ENCODE data around the gene WNK2. TPM values are rescaled to one million over a fixed set of nuclear protein-coding genes. Genes with fewer than 3 reads are reported as not detected.

WNK2 gene
- total and polyA plus RNA-seq, 2 donors = 4.8 to 9.3 TPM

- no peak overlapping the region for H3K4me3 ChIP-seq (ENCODE audit: low read depth, low read length)
- H3K36me3 ChIP-seq (ENCODE audit: insufficient read depth) = no peaks in the 10 kb centered on the region
- H3K4me1 ChIP-seq (ENCODE audit: insufficient read depth) = no peaks in the 10 kb centered on the region
- H3K27ac ChIP-seq (ENCODE audit: low read depth) = no peak overlapping the region
- WGBS = 97% methylated on average over 15 of the region's 15 CpGs
- DNase-seq (ENCODE audit: extremely low spot score) = no peak
Measured at GRCh38 chr9:93230601-93231000, 46.7 kb downstream of the WNK2 start.

GRCh38 chr9:93231121-93231694 lies 47.3 kb downstream of the WNK2 start:
- Histone ChIP-seq H3K4me1 (ENCODE audit: insufficient read depth) (no peaks in the 10 kb centered on the region), H3K4me3 (ENCODE audit: low read depth, low read length) (no peak overlapping the region), H3K27ac (ENCODE audit: low read depth) (no peak overlapping the region), H3K36me3 (ENCODE audit: insufficient read depth) (no peaks in the 10 kb centered on the region)
- DNase-seq (ENCODE audit: extremely low spot score) = no peak
- WGBS = 69% methylated on average over 16 of the region's 16 CpGs

- Histone ChIP-seq H3K4me1 (ENCODE audit: insufficient read depth) (no peaks in the 10 kb centered on the region), H3K27ac (ENCODE audit: low read depth) (no peak overlapping the region), H3K4me3 (ENCODE audit: low read depth, low read length) (no peak overlapping the region), H3K36me3 (ENCODE audit: insufficient read depth) (no peaks in the 10 kb centered on the region)
- WGBS = 92% methylated on average over 10 of the region's 10 CpGs
- DNase-seq (ENCODE audit: extremely low spot score) = no peak
Measured at GRCh38 chr9:93231716-93232115, 47.8 kb downstream of the WNK2 start.

GRCh38 chr9:93232388-93232960 lies 48.5 kb downstream of the WNK2 start:
- DNase-seq (ENCODE audit: extremely low spot score) = no peak
- Histone ChIP-seq H3K4me1 (ENCODE audit: insufficient read depth) (no peaks in the 10 kb centered on the region), H3K36me3 (ENCODE audit: insufficient read depth) (no peaks in the 10 kb centered on the region), H3K4me3 (ENCODE audit: low read depth, low read length) (no peak overlapping the region), H3K27ac (ENCODE audit: low read depth) (no peak overlapping the region)
- WGBS = 79% methylated on average over 12 of the region's 12 CpGs

- H3K4me1 ChIP-seq (ENCODE audit: insufficient read depth) = no peaks in the 10 kb centered on the region
- 71% methylated on average over 7 of the region's 7 CpGs for WGBS
Measured at GRCh38 chr9:93233033-93233432, 49.1 kb downstream of the WNK2 start.

GRCh38 chr9:93234600-93234999 lies 50.7 kb downstream of the WNK2 start:
- 89% methylated on average over 15 of the region's 15 CpGs for WGBS
- no peak for DNase-seq (ENCODE audit: extremely low spot score)
- no peaks in the 10 kb centered on the region for H3K4me1 ChIP-seq (ENCODE audit: insufficient read depth)
- H3K36me3 ChIP-seq (ENCODE audit: insufficient read depth) = no peaks in the 10 kb centered on the region
- no peak overlapping the region for H3K4me3 ChIP-seq (ENCODE audit: low read depth, low read length)
- no peak overlapping the region for H3K27ac ChIP-seq (ENCODE audit: low read depth)

More at GRCh38 chr9:93233033-93233432, 49.1 kb downstream of the WNK2 start:
- Histone ChIP-seq H3K36me3 (ENCODE audit: insufficient read depth) (no peaks in the 10 kb centered on the region), H3K27ac (ENCODE audit: low read depth) (no peak overlapping the region), H3K4me3 (ENCODE audit: low read depth, low read length) (no peak overlapping the region)
- no peak for DNase-seq (ENCODE audit: extremely low spot score)

GRCh38 chr9:93235300-93235960 lies 51.5 kb downstream of the WNK2 start:
- no peak overlapping the region for H3K4me3 ChIP-seq (ENCODE audit: low read depth, low read length)
- no peaks in the 10 kb centered on the region for H3K36me3 ChIP-seq (ENCODE audit: insufficient read depth)
- no peak overlapping the region for H3K27ac ChIP-seq (ENCODE audit: low read depth)
- DNase-seq (ENCODE audit: extremely low spot score) = peak; percentile 37
- H3K4me1 ChIP-seq (ENCODE audit: insufficient read depth) = no peaks in the 10 kb centered on the region
- 67% methylated on average over 16 of the region's 16 CpGs for WGBS

- 89% methylated on average over 15 of the region's 15 CpGs for WGBS
Measured at GRCh38 chr9:93236541-93237206, 52.7 kb downstream of the WNK2 start.

GRCh38 chr9:93237540-93237939 lies 53.6 kb downstream of the WNK2 start:
- no peak overlapping the region for H3K4me3 ChIP-seq (ENCODE audit: low read depth, low read length)
- no peaks in the 10 kb centered on the region for H3K36me3 ChIP-seq (ENCODE audit: insufficient read depth)
- no peaks in the 10 kb centered on the region for H3K4me1 ChIP-seq (ENCODE audit: insufficient read depth)
- DNase-seq (ENCODE audit: extremely low spot score) = no peak
- WGBS = 88% methylated on average over 2 of the region's 2 CpGs
- H3K27ac ChIP-seq (ENCODE audit: low read depth) = no peak overlapping the region

More at GRCh38 chr9:93236541-93237206, 52.7 kb downstream of the WNK2 start:
- H3K27ac ChIP-seq (ENCODE audit: low read depth) = no peak overlapping the region
- H3K4me3 ChIP-seq (ENCODE audit: low read depth, low read length) = no peak overlapping the region
- no peak for DNase-seq (ENCODE audit: extremely low spot score)
- H3K36me3 ChIP-seq (ENCODE audit: insufficient read depth) = no peaks in the 10 kb centered on the region
- H3K4me1 ChIP-seq (ENCODE audit: insufficient read depth) = no peaks in the 10 kb centered on the region

- Histone ChIP-seq H3K4me1 (ENCODE audit: insufficient read depth) (no peaks in the 10 kb centered on the region), H3K4me3 (ENCODE audit: low read depth, low read length) (no peak overlapping the region), H3K27ac (ENCODE audit: low read depth) (no peak overlapping the region), H3K36me3 (ENCODE audit: insufficient read depth) (no peaks in the 10 kb centered on the region)
- DNase-seq (ENCODE audit: extremely low spot score) = no peak
- 90% methylated on average over 19 of the region's 19 CpGs for WGBS
Measured at GRCh38 chr9:93238953-93239925, 55.3 kb downstream of the WNK2 start.

- Histone ChIP-seq H3K4me3 (ENCODE audit: low read depth, low read length) (no peak overlapping the region), H3K27ac (ENCODE audit: low read depth) (no peak overlapping the region), H3K4me1 (ENCODE audit: insufficient read depth) (no peaks in the 10 kb centered on the region), H3K36me3 (ENCODE audit: insufficient read depth) (no peaks in the 10 kb centered on the region)
- no peak for DNase-seq (ENCODE audit: extremely low spot score)
- 74% methylated on average over 9 of the region's 9 CpGs for WGBS
Measured at GRCh38 chr9:93240891-93241334, 57.0 kb downstream of the WNK2 start.

GRCh38 chr9:93243112-93243511 lies 59.2 kb downstream of the WNK2 start:
- H3K4me1 ChIP-seq (ENCODE audit: insufficient read depth) = no peaks in the 10 kb centered on the region
- H3K4me3 ChIP-seq (ENCODE audit: low read depth, low read length) = no peak overlapping the region
- WGBS = 85% methylated on average over 9 of the region's 9 CpGs
- no peaks in the 10 kb centered on the region for H3K36me3 ChIP-seq (ENCODE audit: insufficient read depth)
- H3K27ac ChIP-seq (ENCODE audit: low read depth) = no peak overlapping the region
- no peak for DNase-seq (ENCODE audit: extremely low spot score)

GRCh38 chr9:93244101-93244500 lies 60.2 kb downstream of the WNK2 start:
- no peak overlapping the region for H3K27ac ChIP-seq (ENCODE audit: low read depth)
- no peak for DNase-seq (ENCODE audit: extremely low spot score)
- H3K36me3 ChIP-seq (ENCODE audit: insufficient read depth) = no peaks in the 10 kb centered on the region
- WGBS = 72% methylated on average over 5 of the region's 5 CpGs
- no peak overlapping the region for H3K4me3 ChIP-seq (ENCODE audit: low read depth, low read length)
- no peaks in the 10 kb centered on the region for H3K4me1 ChIP-seq (ENCODE audit: insufficient read depth)
